Activated T-cell treated with anti-CD3 and anti-CD28 coated beads, Interleukin-2, amount 50 U/mL, for 72 hours (primary cell): ENCODE results near the gene IRF1. TPM values are rescaled to one million over a fixed set of nuclear protein-coding genes. Genes with fewer than 3 reads are reported as not detected.
A peak's percentile ranks its signal among the peaks of the same experiment; 100 is the strongest.
"Not testable (repeated sequence)": the region's sequence is repeated elsewhere in the genome, so short reads cannot be mapped to it uniquely, and the experiment has no call there.

Experiments used
- ATAC-seq, 2 donors: fragments of 150-1000 bp; cut with Tn5 transposase; replicated peaks in 1 of 2; 2 replicates each; pipeline ENCODE4 v1.10.0; 2021; ENCODE audit warnings: moderate library complexity in 2 of 2, mild to moderate bottlenecking in 1 of 2
- DNase-seq, 2 donors: peaks; one replicate each; pipeline ENCODE4 v3.0.0; 2021 to 2022; ENCODE audit warnings: mixed read lengths in 1 of 2
- H3K27ac Mint-ChIP-seq: one replicate; pipeline ENCODE4 v1.8.0; 2022; ENCODE audit warnings: mild to moderate bottlenecking, moderate library complexity, mixed read lengths
- H3K27me3 Mint-ChIP-seq: one replicate; pipeline ENCODE4 v1.8.0; 2022; ENCODE audit warnings: low read depth, mixed read lengths
- H3K36me3 Mint-ChIP-seq, 2 donors: one replicate each; pipeline ENCODE4 v1.8.0; 2022; ENCODE audit warnings: mixed read lengths in 2 of 2, mild to moderate bottlenecking in 1 of 2; ENCODE audit not compliant: insufficient read depth in 2 of 2
- H3K4me1 Mint-ChIP-seq: one replicate; pipeline ENCODE4 v1.8.0; 2022; ENCODE audit warnings: low read depth, mixed read lengths
- H3K4me3 Mint-ChIP-seq, 2 donors: one replicate each; pipeline ENCODE4 v1.8.0; 2022; ENCODE audit warnings: mild to moderate bottlenecking in 2 of 2, mixed read lengths in 2 of 2, moderate library complexity in 2 of 2
- H3K9me3 Mint-ChIP-seq, 2 donors: one replicate each; pipeline ENCODE4 v1.8.0; 2022; ENCODE audit warnings: mixed read lengths in 2 of 2
- total RNA-seq, 2 donors: library from RNA; stranded (reverse); gene quantifications; one replicate each; pipeline ENCODE4 v1.2.3, GENCODE V29; 2022

IRF1 gene
- total RNA-seq, 2 donors from 2014 or later, result 212 to 226 TPM

- not testable (repeated sequence) for H3K27ac Mint-ChIP-seq, ATAC-seq, DNase-seq, H3K9me3 Mint-ChIP-seq, H3K4me1 Mint-ChIP-seq, H3K4me3 Mint-ChIP-seq
- H3K36me3 Mint-ChIP-seq, result peaks cover 2 to 11% of the 10 kb centered on the region in 2 donors
- H3K27me3 Mint-ChIP-seq, result peaks cover 24% of the 10 kb centered on the region
Measured at GRCh38 chr5:132513618-132514336, 23.2 kb upstream of the IRF1 start.

GRCh38 chr5:132510076-132510475 is 19.5 kb upstream of the IRF1 start:
- DNase-seq, result no peak
- peaks cover 3 to 11% of the 10 kb centered on the region in 2 donors for H3K36me3 Mint-ChIP-seq
- H3K4me3 Mint-ChIP-seq, result no peak overlapping the region
- no peak overlapping the region for H3K27ac Mint-ChIP-seq
- peaks cover 9% of the 10 kb centered on the region for H3K4me1 Mint-ChIP-seq
- ATAC-seq, result no peak
- H3K27me3 Mint-ChIP-seq, result peaks cover 52% of the 10 kb centered on the region
- H3K9me3 Mint-ChIP-seq, result peaks cover 2 to 6% of the 10 kb centered on the region in 2 donors

- Mint-ChIP-seq H3K27ac (no peak overlapping the region), H3K36me3 (peaks cover 0 to 1% of the 10 kb centered on the region in 2 donors), H3K9me3 (peaks cover 0 to 2% of the 10 kb centered on the region in 2 donors), H3K27me3 (peaks cover 51% of the 10 kb centered on the region), H3K4me3 (no peak overlapping the region), H3K4me1 (peaks cover 12% of the 10 kb centered on the region)
- DNase-seq, result peak in 1 of 2 donors; percentile 20
- ATAC-seq, result peak in 1 of 2 donors; percentile 55
Measured at GRCh38 chr5:132506094-132506692, 15.6 kb upstream of the IRF1 start.

GRCh38 chr5:132505641-132506040 is 15.1 kb upstream of the IRF1 start:
- no peak for DNase-seq
- Mint-ChIP-seq H3K4me3 (no peak overlapping the region), H3K9me3 (peaks cover 0 to 2% of the 10 kb centered on the region in 2 donors), H3K27ac (no peak overlapping the region), H3K27me3 (peaks cover 51% of the 10 kb centered on the region), H3K4me1 (peaks cover 17% of the 10 kb centered on the region), H3K36me3 (peaks cover 0 to 1% of the 10 kb centered on the region in 2 donors)
- no peak for ATAC-seq

GRCh38 chr5:132504746-132505145 is 14.2 kb upstream of the IRF1 start:
- Mint-ChIP-seq H3K4me1 (peaks cover 26% of the 10 kb centered on the region), H3K36me3 (peaks cover 0 to 1% of the 10 kb centered on the region in 2 donors), H3K4me3 (no peak overlapping the region), H3K9me3 (peaks cover 0 to 1% of the 10 kb centered on the region in 2 donors), H3K27me3 (peaks cover 47% of the 10 kb centered on the region), H3K27ac (no peak overlapping the region)
- ATAC-seq (no peak), DNase-seq (no peak)

- Mint-ChIP-seq H3K9me3 (no peaks in the 10 kb centered on the region), H3K27me3 (peaks cover 34% of the 10 kb centered on the region), H3K4me3 (no peak overlapping the region), H3K36me3 (peaks cover 0 to 1% of the 10 kb centered on the region in 2 donors), H3K27ac (no peak overlapping the region), H3K4me1 (peaks cover 41% of the 10 kb centered on the region)
- ATAC-seq (no peak), DNase-seq (no peak)
Measured at GRCh38 chr5:132503244-132503643, 12.7 kb upstream of the IRF1 start.

GRCh38 chr5:132501961-132502931 is 11.7 kb upstream of the IRF1 start:
- peaks cover 0 to under 1% of the 10 kb centered on the region in 2 donors for H3K36me3 Mint-ChIP-seq
- no peak overlapping the region for H3K4me3 Mint-ChIP-seq
- H3K27ac Mint-ChIP-seq, result no peak overlapping the region
- H3K27me3 Mint-ChIP-seq, result peaks cover 24% of the 10 kb centered on the region
- no peaks in the 10 kb centered on the region for H3K9me3 Mint-ChIP-seq
- peaks cover 50% of the 10 kb centered on the region for H3K4me1 Mint-ChIP-seq
- DNase-seq, result no peak
- no peak for ATAC-seq

GRCh38 chr5:132501629-132501956 is 11.0 kb upstream of the IRF1 start:
- Mint-ChIP-seq H3K9me3 (no peaks in the 10 kb centered on the region), H3K4me3 (no peak overlapping the region), H3K36me3 (no peaks in the 10 kb centered on the region), H3K27ac (no peak overlapping the region), H3K4me1 (peaks cover 52% of the 10 kb centered on the region), H3K27me3 (peaks cover 20% of the 10 kb centered on the region)
- ATAC-seq (no peak), DNase-seq (no peak)

GRCh38 chr5:132500931-132501628 is 10.5 kb upstream of the IRF1 start:
- ATAC-seq, result peak; percentile 49 to 50
- no peaks in the 10 kb centered on the region for H3K36me3 Mint-ChIP-seq
- H3K4me1 Mint-ChIP-seq, result peaks cover 48% of the 10 kb centered on the region
- no peak overlapping the region for H3K4me3 Mint-ChIP-seq
- H3K9me3 Mint-ChIP-seq, result no peaks in the 10 kb centered on the region
- peaks cover 14% of the 10 kb centered on the region for H3K27me3 Mint-ChIP-seq
- DNase-seq, result peak; percentile 80 to 84
- no peak overlapping the region for H3K27ac Mint-ChIP-seq

- H3K4me1 Mint-ChIP-seq, result peaks cover 45% of the 10 kb centered on the region
- peaks cover 10% of the 10 kb centered on the region for H3K27me3 Mint-ChIP-seq
- ATAC-seq (no peak), DNase-seq (no peak)
- H3K27ac Mint-ChIP-seq, result no peak overlapping the region
- H3K4me3 Mint-ChIP-seq, result no peak overlapping the region
- H3K36me3 Mint-ChIP-seq, result no peaks in the 10 kb centered on the region
- no peaks in the 10 kb centered on the region for H3K9me3 Mint-ChIP-seq
Measured at GRCh38 chr5:132500244-132500930, 9.8 kb upstream of the IRF1 start.

- peak in 1 of 2 donors; percentile 11 for DNase-seq
- H3K4me1 Mint-ChIP-seq, result peaks cover 53% of the 10 kb centered on the region
- no peak for ATAC-seq
- no peak overlapping the region for H3K4me3 Mint-ChIP-seq
- peaks cover 10% of the 10 kb centered on the region for H3K27me3 Mint-ChIP-seq
- no peaks in the 10 kb centered on the region for H3K36me3 Mint-ChIP-seq
- no peak overlapping the region for H3K27ac Mint-ChIP-seq
- H3K9me3 Mint-ChIP-seq, result no peaks in the 10 kb centered on the region
Measured at GRCh38 chr5:132499440-132500243, 9.1 kb upstream of the IRF1 start.
